H1 (cell line): ENCODE measurements around the gene SLC15A2. TPM values are rescaled to one million over a fixed set of nuclear protein-coding genes. Genes with fewer than 3 reads are reported as not detected.

Experiments used
- CHD1 ChIP-seq: IDR thresholded peaks from 2 replicates; pipeline ENCODE4 v1.6.1; 2012; ENCODE audit warnings: low read depth, low read length, improper control_type of control experiment
- CHD7 ChIP-seq: fragments of 300-600 bp; sonication (generic); IDR thresholded peaks from 2 replicates; pipeline ENCODE4 v1.7.1; 2012; ENCODE audit warnings: low read length, moderate library complexity, mild to moderate bottlenecking, inconsistent platforms; ENCODE audit not compliant: insufficient replicate concordance
- FOSL1 ChIP-seq: IDR thresholded peaks from 2 replicates; pipeline ENCODE4 v1.6.1; 2011; ENCODE audit warnings: mild to moderate bottlenecking, low read depth, low read length, moderate library complexity; ENCODE audit not compliant: insufficient read depth
- SIX5 ChIP-seq: IDR thresholded peaks from 2 replicates; pipeline ENCODE4 v1.6.1; 2011; ENCODE audit warnings: mild to moderate bottlenecking, low read depth, low read length
- SUZ12 ChIP-seq: fragments of 200-600 bp; sonication (generic); IDR thresholded peaks from 2 replicates; pipeline ENCODE4 v1.6.1; 2012; ENCODE audit warnings: mild to moderate bottlenecking, inconsistent platforms, low read length, moderate library complexity, mixed read lengths
- polyA plus RNA-seq, 7 experiments: library from polyadenylated mRNA; depleted of rRNA in 3 of 7; stranded (reverse) in 5 of 7; unstranded in 2 of 7; fragments of >200 nt in 5 of 7; fragments of 200-250 nt in 2 of 7; gene quantifications; 1 replicate in 5 of 7; 2 replicates in 1 of 7; 4 replicates in 1 of 7; pipeline versions ENCODE4 v1.2.1 to v1.2.3, GENCODE V29; 2011 to 2013; ENCODE audit warnings: missing spikeins in 2 of 7, mixed read lengths in 2 of 7
- total RNA-seq: library from RNA; stranded (reverse); fragmentation: NEBNext Ultra II Directional; extraction: Animal tissue kit (Norgen Biotek cat#: 25700); gene quantifications from 2 replicates; pipeline ENCODE4 v1.2.1, GENCODE V29; 2021

Gene SLC15A2
- total and polyA plus RNA-seq, 2 of the 8 experiments (the other 6 are each of a cell fraction or from before 2014, with no cell fraction given): 2.0 to 3.6 TPM

- TF ChIP-seq CHD7 (no peak), CHD1 (no peak), SIX5 (no peak), FOSL1 (no peak), SUZ12 (no peak)
- TF ChIP-seq, all 59 proteins: peak for 0
Observed at GRCh38 chr3:121844892-121845291, 49.3 kb upstream of the SLC15A2 start (continued).
